ENCODE results near the gene MAML2.
A peak's percentile ranks its signal among the peaks of the same experiment; 100 is the strongest.

Gene MAML2

GRCh38 chr11:96389720-96390487, 46.9 kb upstream of the MAML2 start, which contains the start of the genes CCDC82 and JRKL:
TSS of gene CCDC82 (minus strand) at chr11:96389912. CDS start at chr11:96384747, 5,165 bp downstream.
TSS of gene JRKL (plus strand) at chr11:96390013. CDS start at chr11:96390650, 637 bp downstream.
- Histone ChIP-seq H3K14ac (ENCODE audit: low read length in 2 of 2) (peak within 1 kb of the TSS; percentile 76), H2AFZ (ENCODE audit: low read depth, low read length) (peak within 1 kb of the TSS; percentile 69), H3K4me2 (ENCODE audit: low read length, poor library complexity, severe bottlenecking) (peak within 1 kb of the TSS; percentile 78), H3K4me3 (ENCODE audit: insufficient read depth in 1 of 2, low read depth in 1 of 2, low read length in 2 of 2) (peak within 1 kb of the TSS; percentile 86 to 96), H3K36me3 (ENCODE audit: control insufficient read depth in 1 of 2, insufficient read depth in 2 of 2, low read depth in 1 of 2, low read length in 2 of 2) (peaks cover 0 to 21% of the 10 kb centered on the region in 2 experiments), H3K23ac (ENCODE audit: low read length in 2 of 2) (peak within 1 kb of the TSS in 1 of 2 experiments; percentile 67), H2BK12ac (ENCODE audit: low read length in 2 of 2) (no peak within 1 kb of the TSS), H4K8ac (ENCODE audit: low read length) (peak within 1 kb of the TSS; percentile 94), H3K27ac (ENCODE audit: low read length, poor library complexity, severe bottlenecking) (peak within 1 kb of the TSS; percentile 85), H3K4me1 (ENCODE audit: control insufficient read depth, insufficient read depth, low read depth, low read length) (no peaks in the 10 kb centered on the region), H2BK120ac (ENCODE audit: low read depth, low read length) (peak within 1 kb of the TSS; percentile 77), H2BK15ac (ENCODE audit: low read depth, poor library complexity, severe bottlenecking) (peak within 1 kb of the TSS; percentile 90), H3K18ac (ENCODE audit: low read depth in 1 of 2, low read length in 2 of 2) (peak within 1 kb of the TSS; percentile 84 to 88), H3K79me1 (replicated peaks; ENCODE audit: low read length, poor library complexity, severe bottlenecking) (peaks cover 9% of the 10 kb centered on the region), H3K9ac (ENCODE audit: low read length) (peak within 1 kb of the TSS; percentile 91), H3K9me3 (ENCODE audit: control insufficient read depth, low read length) (no peaks in the 10 kb centered on the region), H2BK5ac (ENCODE audit: low read depth, low read length, poor library complexity, severe bottlenecking) (peak within 1 kb of the TSS; percentile 93), H4K91ac (ENCODE audit: low read length) (peak within 1 kb of the TSS; percentile 80), H3K27me3 (ENCODE audit: control insufficient read depth in 1 of 2, insufficient read depth in 1 of 2, low read length in 2 of 2) (no peaks in the 10 kb centered on the region), H3K4ac (ENCODE audit: low read depth in 1 of 2, low read length in 2 of 2) (peak within 1 kb of the TSS; percentile 46 to 86), H2AK5ac (ENCODE audit: low read length, severe bottlenecking) (peak within 1 kb of the TSS; percentile 66)
- under 1% methylated on average over 31 of the region's 53 CpGs for WGBS
- peak; percentile 96 for DNase-seq

- no peak overlapping the region for H4K8ac ChIP-seq (ENCODE audit: low read length)
- DNase-seq = peak; percentile 78
- H2AK5ac ChIP-seq (ENCODE audit: low read length, severe bottlenecking) = no peak overlapping the region
- H3K23ac ChIP-seq (ENCODE audit: low read length in 2 of 2) = peak overlapping the region in 1 of 2 experiments; percentile 67
- peak overlapping the region in 1 of 2 experiments; percentile 18 for H3K14ac ChIP-seq (ENCODE audit: low read length in 2 of 2)
- H2BK5ac ChIP-seq (ENCODE audit: low read depth, low read length, poor library complexity, severe bottlenecking) = peak overlapping the region; percentile 75
- no peak overlapping the region for H2BK12ac ChIP-seq (ENCODE audit: low read length in 2 of 2)
- peak overlapping the region; percentile 78 for H3K4me2 ChIP-seq (ENCODE audit: low read length, poor library complexity, severe bottlenecking)
- H3K9ac ChIP-seq (ENCODE audit: low read length) = peak overlapping the region; percentile 91
- no peak overlapping the region for H2BK15ac ChIP-seq (ENCODE audit: low read depth, poor library complexity, severe bottlenecking)
- peak overlapping the region; percentile 75 for H3K27ac ChIP-seq (ENCODE audit: low read length, poor library complexity, severe bottlenecking)
- H3K79me1 ChIP-seq (replicated peaks; ENCODE audit: low read length, poor library complexity, severe bottlenecking) = peaks cover 9% of the 10 kb centered on the region
- no peaks in the 10 kb centered on the region for H3K4me1 ChIP-seq (ENCODE audit: control insufficient read depth, insufficient read depth, low read depth, low read length)
- peak overlapping the region; percentile 69 for H2AFZ ChIP-seq (ENCODE audit: low read depth, low read length)
- no peak overlapping the region for H4K91ac ChIP-seq (ENCODE audit: low read length)
- no peaks in the 10 kb centered on the region for H3K27me3 ChIP-seq (ENCODE audit: control insufficient read depth in 1 of 2, insufficient read depth in 1 of 2, low read length in 2 of 2)
- peak overlapping the region in 1 of 2 experiments; percentile 32 for H3K4ac ChIP-seq (ENCODE audit: low read depth in 1 of 2, low read length in 2 of 2)
- peak overlapping the region; percentile 21 for H2BK120ac ChIP-seq (ENCODE audit: low read depth, low read length)
- peak overlapping the region; percentile 23 to 84 for H3K18ac ChIP-seq (ENCODE audit: low read depth in 1 of 2, low read length in 2 of 2)
- H3K4me3 ChIP-seq (ENCODE audit: insufficient read depth in 1 of 2, low read depth in 1 of 2, low read length in 2 of 2) = peak overlapping the region; percentile 79 to 96
- peaks cover 0 to 28% of the 10 kb centered on the region in 2 experiments for H3K36me3 ChIP-seq (ENCODE audit: control insufficient read depth in 1 of 2, insufficient read depth in 2 of 2, low read depth in 1 of 2, low read length in 2 of 2)
- WGBS = under 1% methylated on average over 22 of the region's 30 CpGs
- H3K9me3 ChIP-seq (ENCODE audit: control insufficient read depth, low read length) = no peaks in the 10 kb centered on the region
Measured at GRCh38 chr11:96388891-96389719, 46.1 kb upstream of the MAML2 start.

DNA sequence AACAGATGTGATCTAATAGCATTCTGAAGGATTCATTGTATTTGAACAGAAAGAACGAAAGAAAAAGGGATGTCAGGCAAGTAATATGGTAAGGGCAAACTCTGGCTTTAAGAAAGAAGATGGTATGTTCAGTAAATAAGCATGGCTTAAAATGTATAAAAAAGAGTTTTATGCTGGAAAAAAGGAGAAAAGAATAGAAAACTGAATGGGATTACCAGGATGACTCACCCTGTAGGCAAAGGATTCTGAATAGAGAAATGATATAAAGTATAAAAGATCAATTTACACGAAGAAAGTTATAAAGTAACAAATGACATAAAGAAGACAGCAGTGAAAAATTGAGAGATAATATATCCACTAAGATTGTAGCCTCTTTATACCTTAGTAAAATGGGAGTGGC, 42.2 kb upstream of the MAML2 start:
- no peak overlapping the region for H4K8ac ChIP-seq (ENCODE audit: low read length)
- no peak overlapping the region for H3K4me3 ChIP-seq (ENCODE audit: insufficient read depth in 1 of 2, low read depth in 1 of 2, low read length in 2 of 2)
- no peak overlapping the region for H3K9ac ChIP-seq (ENCODE audit: low read length)
- no peak overlapping the region for H2BK5ac ChIP-seq (ENCODE audit: low read depth, low read length, poor library complexity, severe bottlenecking)
- no peak overlapping the region for H3K27ac ChIP-seq (ENCODE audit: low read length, poor library complexity, severe bottlenecking)
- no peak overlapping the region for H2BK15ac ChIP-seq (ENCODE audit: low read depth, poor library complexity, severe bottlenecking)
- H3K9me3 ChIP-seq (ENCODE audit: control insufficient read depth, low read length) = no peaks in the 10 kb centered on the region
- no peak overlapping the region for H3K4ac ChIP-seq (ENCODE audit: low read depth in 1 of 2, low read length in 2 of 2)
- no peak overlapping the region for H3K23ac ChIP-seq (ENCODE audit: low read length in 2 of 2)
- no peak overlapping the region for H2AK5ac ChIP-seq (ENCODE audit: low read length, severe bottlenecking)
- no peak overlapping the region for H3K18ac ChIP-seq (ENCODE audit: low read depth in 1 of 2, low read length in 2 of 2)
- H3K27me3 ChIP-seq (ENCODE audit: control insufficient read depth in 1 of 2, insufficient read depth in 1 of 2, low read length in 2 of 2) = no peaks in the 10 kb centered on the region
- DNase-seq = no peak
- H2BK120ac ChIP-seq (ENCODE audit: low read depth, low read length) = no peak overlapping the region
- 100% methylated on average over 1 of the region's 2 CpGs for WGBS
- H3K36me3 ChIP-seq (ENCODE audit: control insufficient read depth in 1 of 2, insufficient read depth in 2 of 2, low read depth in 1 of 2, low read length in 2 of 2) = peaks cover 0 to 52% of the 10 kb centered on the region in 2 experiments
- H2AFZ ChIP-seq (ENCODE audit: low read depth, low read length) = no peak overlapping the region
- H3K4me1 ChIP-seq (ENCODE audit: control insufficient read depth, insufficient read depth, low read depth, low read length) = no peaks in the 10 kb centered on the region
- no peak overlapping the region for H4K91ac ChIP-seq (ENCODE audit: low read length)
- H3K79me1 ChIP-seq (replicated peaks; ENCODE audit: low read length, poor library complexity, severe bottlenecking) = peaks cover 10% of the 10 kb centered on the region
- H2BK12ac ChIP-seq (ENCODE audit: low read length in 2 of 2) = no peak overlapping the region
- no peak overlapping the region for H3K14ac ChIP-seq (ENCODE audit: low read length in 2 of 2)
- H3K4me2 ChIP-seq (ENCODE audit: low read length, poor library complexity, severe bottlenecking) = no peak overlapping the region

- DNase-seq = no peak
- no peak overlapping the region for H4K8ac ChIP-seq (ENCODE audit: low read length)
- 94% methylated on average over 2 of the region's 3 CpGs for WGBS
Measured at GRCh38 chr11:96384156-96384555, 41.2 kb upstream of the MAML2 start.

More at GRCh38 chr11:96384156-96384555, 41.2 kb upstream of the MAML2 start:
- Histone ChIP-seq H2BK120ac (ENCODE audit: low read depth, low read length) (no peak overlapping the region), H3K36me3 (ENCODE audit: control insufficient read depth in 1 of 2, insufficient read depth in 2 of 2, low read depth in 1 of 2, low read length in 2 of 2) (peaks cover 0 to 54% of the 10 kb centered on the region in 2 experiments), H3K14ac (ENCODE audit: low read length in 2 of 2) (no peak overlapping the region), H3K4ac (ENCODE audit: low read depth in 1 of 2, low read length in 2 of 2) (no peak overlapping the region), H3K27ac (ENCODE audit: low read length, poor library complexity, severe bottlenecking) (no peak overlapping the region), H2AK5ac (ENCODE audit: low read length, severe bottlenecking) (no peak overlapping the region), H3K4me3 (ENCODE audit: insufficient read depth in 1 of 2, low read depth in 1 of 2, low read length in 2 of 2) (no peak overlapping the region), H2BK5ac (ENCODE audit: low read depth, low read length, poor library complexity, severe bottlenecking) (peak overlapping the region; percentile 12), H2BK12ac (ENCODE audit: low read length in 2 of 2) (no peak overlapping the region), H3K23ac (ENCODE audit: low read length in 2 of 2) (no peak overlapping the region), H3K4me2 (ENCODE audit: low read length, poor library complexity, severe bottlenecking) (no peak overlapping the region), H4K91ac (ENCODE audit: low read length) (no peak overlapping the region), H3K79me1 (replicated peaks; ENCODE audit: low read length, poor library complexity, severe bottlenecking) (peaks cover 9% of the 10 kb centered on the region), H3K9ac (ENCODE audit: low read length) (no peak overlapping the region), H2AFZ (ENCODE audit: low read depth, low read length) (no peak overlapping the region), H3K27me3 (ENCODE audit: control insufficient read depth in 1 of 2, insufficient read depth in 1 of 2, low read length in 2 of 2) (no peaks in the 10 kb centered on the region), H3K4me1 (ENCODE audit: control insufficient read depth, insufficient read depth, low read depth, low read length) (no peaks in the 10 kb centered on the region), H3K18ac (ENCODE audit: low read depth in 1 of 2, low read length in 2 of 2) (no peak overlapping the region), H2BK15ac (ENCODE audit: low read depth, poor library complexity, severe bottlenecking) (no peak overlapping the region), H3K9me3 (ENCODE audit: control insufficient read depth, low read length) (no peaks in the 10 kb centered on the region)

All from mesenchymal stem cell (in vitro differentiated cells and primary cell).